GM12874 (cell line): ENCODE data around the gene TMEM132D.

Source experiments
- CTCF ChIP-seq: IDR thresholded peaks from 2 replicates; pipeline ENCODE4 v1.5.1; 2011; ENCODE audit warnings: low read depth, mild to moderate bottlenecking, control low read depth, low read length, moderate library complexity; ENCODE audit not compliant: insufficient read depth

TMEM132D gene

GRCh38 chr12:129911428-129912049 lies 7.7 kb upstream of the TMEM132D start:
- TF ChIP-seq CTCF, result peak; percentile 71

GRCh38 chr12:129909051-129910020 lies 5.5 kb upstream of the TMEM132D start:
- TF ChIP-seq CTCF, result no peak

- TF ChIP-seq CTCF, result no peak
Measured at GRCh38 chr12:129903092-129903945, 506 bp downstream of the TMEM132D start.

GRCh38 chr12:129902371-129903091 lies 1.3 kb downstream of the TMEM132D start:
- TF ChIP-seq CTCF, result no peak

GRCh38 chr12:129901254-129901653 lies 2.6 kb downstream of the TMEM132D start:
- no peak for TF ChIP-seq CTCF

GRCh38 chr12:129900306-129900705 lies 3.5 kb downstream of the TMEM132D start:
- no peak for TF ChIP-seq CTCF

GRCh38 chr12:129893691-129894090 lies 10.1 kb downstream of the TMEM132D start:
- TF ChIP-seq CTCF, result no peak
